OCI-LY7 (cell line): ENCODE measurements around the gene PDPN.

Source experiments
- CTCF ChIP-seq: fragments of 200-600 bp; sonication (generic); conservative IDR thresholded peaks from 2 replicates; pipeline ENCODE4 v1.5.1; 2014; ENCODE audit warnings: mild to moderate bottlenecking, antibody characterized with exemption, low read length, moderate library complexity, mixed read lengths
- EZH2phosphoT487 ChIP-seq: fragments of 200-600 bp; sonication (generic); IDR thresholded peaks from 2 replicates; pipeline ENCODE4 v1.6.1; 2018; ENCODE audit warnings: low read depth, borderline replicate concordance, mild to moderate bottlenecking, mixed run types, antibody characterized with exemption, low read length, moderate library complexity, mixed read lengths

GRCh38 chr1:13583966-13584791, 547 bp downstream of the PDPN start:
- no peak for TF ChIP-seq CTCF
- no peak for TF ChIP-seq EZH2phosphoT487
